HG03457 (cell line): ENCODE results near the gene PTGES2.

Experiments used
- ATAC-seq: cut with Tn5 transposase; IDR thresholded peaks from one replicate; pipeline ENCODE4 v1.9.1; 2021; ENCODE audit warnings: moderate number of reproducible peaks; ENCODE audit not compliant: unreplicated experiment

The PTGES2 gene

DNA sequence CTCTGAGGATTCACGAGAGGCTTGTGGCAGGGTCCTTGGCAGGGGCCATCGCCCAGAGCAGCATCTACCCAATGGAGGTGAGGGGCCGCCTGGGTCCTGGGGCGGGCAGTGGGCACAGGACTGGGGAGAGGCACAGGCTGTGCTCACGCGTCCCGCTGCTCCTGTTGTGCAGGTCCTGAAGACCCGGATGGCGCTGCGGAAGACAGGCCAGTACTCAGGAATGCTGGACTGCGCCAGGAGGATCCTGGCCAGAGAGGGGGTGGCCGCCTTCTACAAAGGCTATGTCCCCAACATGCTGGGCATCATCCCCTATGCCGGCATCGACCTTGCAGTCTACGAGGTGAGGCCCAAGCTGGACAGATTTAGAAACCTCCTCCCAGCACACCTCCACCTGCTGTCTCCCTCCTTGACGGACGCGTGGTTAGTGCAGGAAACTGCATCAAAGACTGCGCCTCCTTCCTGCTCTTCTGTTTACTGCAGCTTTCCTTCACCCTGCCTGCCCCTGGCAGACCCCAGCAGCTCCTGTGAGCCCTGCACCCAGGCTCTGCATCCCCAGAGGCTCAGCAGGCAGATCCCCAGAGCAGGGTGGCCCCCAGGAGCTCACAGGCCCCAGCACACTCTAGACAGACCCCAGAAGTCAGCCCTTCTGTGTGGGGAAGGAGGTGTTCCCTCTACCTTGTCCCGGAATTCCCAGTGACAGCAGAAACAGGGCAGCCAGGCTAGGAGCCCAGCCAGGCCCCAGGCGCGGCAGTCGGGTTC is 21.2 kb downstream of the PTGES2 start:
- ATAC-seq = no peak

DNA sequence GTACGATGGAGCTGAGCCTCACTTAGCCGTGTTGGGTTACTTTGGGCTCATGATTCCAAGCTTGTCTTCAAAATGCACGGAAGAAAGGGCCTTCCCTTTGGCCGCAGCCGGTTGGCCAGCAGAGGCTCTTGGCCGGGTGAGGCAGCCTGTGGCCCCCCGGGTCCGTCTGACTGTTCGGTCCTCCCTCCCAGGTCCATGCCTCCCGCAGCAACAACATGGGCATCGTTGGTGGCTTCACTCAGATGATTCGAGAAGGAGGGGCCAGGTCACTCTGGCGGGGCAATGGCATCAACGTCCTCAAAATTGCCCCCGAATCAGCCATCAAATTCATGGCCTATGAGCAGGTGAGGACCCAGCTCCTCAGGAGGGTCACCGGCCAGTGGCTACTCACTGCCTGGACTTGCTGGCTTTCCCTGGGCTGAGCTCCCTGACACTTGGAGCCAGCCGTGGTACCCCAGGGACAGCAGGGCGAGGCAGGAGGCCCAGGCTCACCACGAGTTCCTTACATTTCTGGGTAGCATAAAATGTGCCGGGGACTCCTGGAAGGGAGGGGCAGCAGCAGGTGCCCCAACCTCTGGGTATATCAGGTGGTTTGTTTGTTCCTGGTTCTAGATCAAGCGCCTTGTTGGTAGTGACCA is 21.9 kb downstream of the PTGES2 start:
- no peak for ATAC-seq

DNA sequence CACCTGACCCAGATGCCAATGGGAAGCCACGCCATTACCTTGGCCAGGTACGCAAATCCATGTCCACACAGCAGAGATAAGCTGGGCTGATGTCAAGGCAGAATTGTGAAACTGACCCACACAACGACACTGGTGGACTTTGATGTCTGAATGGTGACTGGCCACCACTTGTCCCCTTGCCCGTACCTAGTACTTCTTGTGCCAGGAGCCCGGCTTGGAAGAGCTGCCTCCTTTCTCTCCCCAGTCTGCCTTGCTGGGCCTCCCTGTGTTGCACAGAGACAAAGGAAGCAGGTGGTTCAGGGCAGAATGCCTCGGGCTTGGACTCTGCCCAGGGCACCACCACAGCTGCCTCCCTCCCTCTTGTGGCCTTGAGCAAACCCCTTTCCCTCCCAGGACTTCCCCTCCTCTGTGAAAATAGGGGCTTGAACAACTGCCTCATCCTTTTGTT is 23.3 kb downstream of the PTGES2 start:
- no peak for ATAC-seq

DNA sequence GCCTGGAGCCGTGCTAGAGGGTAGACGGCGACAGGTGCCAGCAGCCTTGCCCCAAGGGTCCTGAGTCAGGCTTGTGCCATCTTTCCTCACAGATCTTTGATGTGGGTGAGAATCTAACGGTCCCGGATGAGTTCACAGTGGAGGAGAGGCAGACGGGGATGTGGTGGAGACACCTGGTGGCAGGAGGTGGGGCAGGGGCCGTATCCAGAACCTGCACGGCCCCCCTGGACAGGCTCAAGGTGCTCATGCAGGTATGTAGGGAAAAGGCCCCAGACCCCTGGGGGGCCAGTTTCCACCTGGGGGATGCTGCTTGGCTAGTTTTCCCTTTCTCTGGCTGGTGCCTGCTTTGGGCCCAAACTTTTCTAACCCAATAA is 24.0 kb downstream of the PTGES2 start:
- ATAC-seq = no peak

DNA sequence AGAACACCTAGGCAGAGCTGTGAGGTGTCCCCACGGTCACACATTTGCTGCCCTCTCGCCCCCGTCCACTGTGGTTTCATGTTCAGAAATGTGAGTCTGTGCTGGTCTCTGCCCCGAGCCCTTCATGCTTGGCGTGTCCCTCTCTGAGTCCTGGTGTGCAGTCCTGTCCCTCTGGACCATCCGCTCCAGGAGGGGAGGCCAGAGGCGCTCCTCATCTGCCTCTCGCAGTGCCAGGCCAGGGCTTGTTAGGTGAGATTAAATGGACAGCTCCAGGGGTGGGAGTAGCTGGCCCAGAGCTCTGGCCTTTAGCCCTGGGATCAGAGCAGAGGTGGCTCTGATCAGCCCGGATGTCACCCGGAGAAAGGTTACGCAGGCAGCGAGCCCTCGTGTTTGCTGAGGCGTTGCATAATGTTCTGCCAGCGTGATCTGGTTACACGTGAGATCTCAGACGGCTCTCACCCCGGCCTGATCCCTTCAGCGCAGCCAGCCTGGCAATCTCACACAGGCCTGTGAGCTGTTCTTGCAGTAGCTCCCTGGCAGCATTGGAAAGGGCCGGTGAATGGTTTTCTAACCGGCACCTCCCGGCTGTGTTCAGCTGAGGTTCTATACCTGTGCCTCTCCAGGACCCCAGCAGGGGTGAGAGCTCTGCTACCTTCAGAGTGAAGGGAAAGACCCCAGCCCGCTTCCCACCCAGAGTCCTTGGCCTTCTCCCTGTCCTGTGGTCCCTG is 24.5 kb downstream of the PTGES2 start:
- ATAC-seq = no peak

DNA sequence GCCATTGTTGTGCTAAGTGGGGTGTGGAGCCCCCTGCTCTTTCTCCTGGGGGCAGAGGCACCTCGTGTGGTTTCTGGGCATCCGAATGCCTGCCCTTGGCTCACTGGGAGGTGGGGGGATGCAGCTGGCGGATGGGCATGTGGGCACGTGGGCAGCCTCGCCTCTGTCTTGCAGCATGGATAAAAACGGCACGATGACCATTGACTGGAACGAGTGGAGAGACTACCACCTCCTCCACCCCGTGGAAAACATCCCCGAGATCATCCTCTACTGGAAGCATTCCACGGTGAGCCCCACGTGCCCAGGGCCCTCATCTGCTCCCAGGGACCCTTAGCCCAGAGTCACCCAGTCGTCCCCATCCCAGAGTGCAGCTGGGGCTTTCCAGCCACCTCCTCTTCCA is 25.3 kb downstream of the PTGES2 start:
- no peak for ATAC-seq

DNA sequence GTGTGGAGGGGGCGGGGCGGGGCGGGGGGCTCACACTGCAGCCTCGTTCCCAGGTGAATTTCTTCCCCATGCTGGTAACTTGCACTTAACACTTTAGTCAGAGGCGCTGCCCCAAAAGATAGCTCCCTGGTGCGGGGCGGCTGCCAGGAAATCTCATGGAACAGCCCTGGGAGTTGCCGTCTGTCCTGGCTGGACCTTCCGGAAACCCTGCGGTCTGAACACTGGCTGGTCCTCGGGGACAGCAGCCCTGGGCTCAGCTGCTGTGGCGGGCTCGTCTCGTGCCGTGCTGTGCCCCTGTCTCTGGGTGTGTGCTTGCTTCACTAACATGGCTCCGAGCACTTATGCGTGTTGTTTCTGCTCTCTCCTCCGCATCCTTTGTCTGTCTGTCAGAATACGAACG is 25.8 kb downstream of the PTGES2 start:
- ATAC-seq = no peak

DNA sequence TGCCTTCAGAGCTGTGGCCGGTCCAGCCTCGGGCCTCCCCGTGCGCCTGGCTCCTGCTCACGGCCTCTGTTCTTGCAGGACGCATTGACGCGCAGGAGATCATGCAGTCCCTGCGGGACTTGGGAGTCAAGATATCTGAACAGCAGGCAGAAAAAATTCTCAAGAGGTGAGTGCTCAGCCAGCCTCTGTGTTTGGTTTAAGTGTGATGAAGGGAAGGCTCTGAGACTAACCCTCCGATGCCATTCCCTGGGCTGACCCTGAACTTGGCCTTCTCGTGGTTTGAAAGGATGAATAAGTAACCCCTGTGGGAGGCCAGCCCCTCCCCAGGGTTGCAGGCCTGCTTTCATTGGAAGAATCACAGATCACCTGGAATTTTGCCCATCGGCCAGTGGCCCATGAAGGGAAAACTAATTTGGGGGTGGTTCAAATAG is 26.3 kb downstream of the PTGES2 start:
- no peak for ATAC-seq

DNA sequence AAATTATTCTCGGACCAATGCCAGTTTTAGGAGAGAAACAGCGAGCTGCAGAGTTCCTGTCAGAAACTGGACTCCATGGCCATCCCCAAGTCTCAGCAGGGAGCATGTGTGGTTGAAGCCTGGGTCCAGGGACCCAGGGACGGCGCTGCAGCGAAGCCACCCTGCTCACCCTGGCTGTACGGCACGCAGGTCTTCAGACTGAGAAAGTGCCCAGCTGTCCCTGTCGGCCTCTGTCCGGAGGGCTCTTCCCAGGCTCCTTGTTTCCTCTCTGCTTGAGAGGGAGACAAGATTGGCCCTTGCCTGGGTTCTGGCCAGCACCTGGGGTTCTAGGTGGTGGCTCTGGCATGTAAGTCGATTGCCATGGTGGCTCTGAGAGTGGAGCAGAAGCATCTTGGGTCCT is 26.9 kb downstream of the PTGES2 start:
- ATAC-seq = no peak

DNA sequence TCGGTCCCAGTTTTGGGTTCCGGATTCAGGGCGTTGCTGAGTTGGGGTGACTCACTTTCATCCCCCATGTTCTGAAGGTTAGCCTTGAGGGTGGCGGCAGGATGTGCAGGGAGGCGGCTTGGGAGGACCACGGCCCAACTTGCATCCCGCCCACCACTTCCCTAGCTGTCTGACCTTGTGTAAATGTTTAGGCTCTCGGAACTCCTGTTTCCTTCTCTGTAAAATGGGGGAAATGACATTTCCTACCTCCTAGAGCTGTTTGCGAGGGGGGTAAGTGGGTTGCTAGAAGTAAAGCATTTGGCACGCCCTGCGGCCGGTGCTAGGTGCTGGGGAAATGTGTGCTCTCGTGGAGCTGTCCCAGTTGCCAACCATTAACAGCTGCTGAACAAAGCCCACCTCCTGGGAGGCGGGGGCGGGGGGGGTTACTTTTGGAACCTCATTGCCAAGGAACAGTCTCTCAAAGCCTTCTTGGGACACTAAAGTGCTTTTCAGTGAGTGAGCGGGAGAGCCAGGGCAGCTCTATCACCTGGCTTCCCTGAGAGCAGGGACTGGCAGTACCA is 27.5 kb downstream of the PTGES2 start:
- ATAC-seq = no peak

DNA sequence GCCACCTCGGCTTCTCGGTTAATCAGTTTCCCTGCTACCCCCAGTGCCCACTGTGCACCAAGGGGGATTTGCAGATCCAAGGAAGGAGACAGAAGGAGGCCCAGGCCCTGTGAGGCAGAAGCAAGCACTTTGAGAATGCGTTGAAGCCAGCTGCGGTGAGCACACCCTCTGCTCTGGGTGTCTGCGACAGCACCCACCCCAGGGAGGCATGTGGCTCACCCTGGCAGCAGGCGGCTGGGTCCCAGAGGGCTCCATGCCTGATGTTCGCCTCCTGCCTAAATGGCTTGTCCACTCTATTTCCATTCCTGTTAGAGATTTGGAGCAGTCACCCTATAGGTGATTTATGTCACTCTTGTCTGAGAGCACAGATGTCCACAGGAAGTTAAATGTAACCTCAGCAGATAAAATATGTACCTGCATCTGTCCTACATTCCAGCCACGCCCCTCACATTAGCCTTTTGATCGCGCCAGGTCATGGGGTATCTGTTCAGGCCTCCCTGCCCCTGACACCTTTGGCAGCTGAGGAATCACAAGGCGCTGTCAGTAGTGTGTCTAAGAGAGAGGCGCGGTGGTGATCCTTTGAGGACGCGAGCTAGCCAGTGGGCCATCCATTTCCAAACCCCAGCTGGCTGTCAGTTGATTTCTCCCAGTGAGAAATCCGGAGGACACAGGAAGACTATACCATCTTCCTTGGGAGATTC is 28.1 kb downstream of the PTGES2 start:
- no peak for ATAC-seq

DNA sequence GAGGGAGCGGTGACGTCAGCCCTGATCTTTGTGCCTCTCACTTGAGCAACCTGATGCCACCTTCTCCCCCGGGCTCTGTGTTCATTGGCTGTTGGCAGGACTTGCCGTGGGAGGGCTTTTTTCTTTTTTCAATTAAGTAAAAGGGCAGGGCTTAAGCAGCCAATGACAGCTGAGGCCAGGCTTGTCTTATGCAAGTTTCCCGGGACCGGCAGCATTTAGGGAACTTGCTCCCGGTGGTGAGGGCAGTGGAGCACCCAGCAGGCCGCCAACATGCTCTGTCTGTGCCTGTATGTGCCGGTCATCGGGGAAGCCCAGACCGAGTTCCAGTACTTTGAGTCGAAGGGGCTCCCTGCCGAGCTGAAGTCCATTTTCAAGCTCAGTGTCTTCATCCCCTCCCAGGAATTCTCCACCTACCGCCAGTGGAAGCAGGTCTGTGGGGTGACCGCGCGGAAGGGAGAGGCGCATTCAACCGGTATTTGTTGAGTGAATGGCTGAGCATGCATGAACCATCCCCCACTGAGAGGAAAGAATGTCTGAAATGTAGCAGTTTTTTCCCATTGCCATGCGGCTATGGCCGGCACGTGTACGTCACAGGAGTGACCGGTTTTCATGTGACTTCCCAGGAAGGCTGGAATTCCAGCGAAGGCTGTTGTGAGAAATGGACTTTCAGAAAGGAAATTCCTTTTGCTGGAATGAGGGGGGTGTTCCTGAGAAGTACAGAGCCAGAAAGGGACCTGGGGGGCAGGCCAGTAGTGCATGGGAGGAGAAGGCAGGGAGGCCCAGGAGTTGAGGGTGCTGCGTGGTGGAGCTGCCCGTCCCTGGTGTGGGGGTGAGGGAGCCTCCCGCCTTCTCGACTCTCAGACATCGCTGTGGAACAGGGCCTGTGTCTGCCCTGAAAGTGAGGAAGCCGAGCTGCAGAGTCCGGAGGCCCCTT is 29.0 kb downstream of the PTGES2 start:
- no peak for ATAC-seq

DNA sequence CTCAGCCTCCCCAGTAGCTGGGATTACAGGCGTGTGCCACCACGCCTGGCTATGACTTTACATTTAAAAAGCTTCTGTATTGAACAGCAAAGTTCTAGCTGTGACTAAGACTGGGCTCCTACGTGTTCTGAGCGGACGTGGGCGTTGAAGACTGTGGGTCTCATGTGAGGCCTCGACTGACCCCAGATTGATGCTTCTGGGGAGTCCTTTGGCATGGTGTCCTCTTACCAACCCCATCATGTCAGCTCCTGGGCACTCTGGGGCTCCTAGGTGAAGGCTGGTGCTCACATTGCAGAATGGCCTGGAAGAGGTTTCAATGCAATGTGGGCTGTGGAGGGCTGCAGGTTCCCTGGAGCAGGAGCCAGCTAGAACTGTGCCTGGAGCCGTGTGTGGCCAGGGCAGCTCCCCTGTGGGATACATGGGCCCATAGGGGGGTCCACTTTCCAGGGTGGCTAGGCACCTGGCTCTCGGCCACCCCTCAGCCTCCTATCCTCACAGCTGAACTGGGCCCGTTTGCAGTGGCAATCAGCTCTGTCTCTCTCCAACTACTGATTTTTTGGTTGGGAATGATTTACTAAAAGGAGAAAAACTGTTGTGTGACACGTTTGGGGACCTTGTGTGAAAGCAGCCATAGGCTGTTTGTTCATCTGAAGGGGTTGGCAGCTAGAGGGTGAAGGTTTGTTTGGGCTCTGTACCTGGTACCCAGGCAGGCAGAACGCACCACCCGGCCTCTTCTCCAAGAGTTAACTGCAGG is 29.8 kb downstream of the PTGES2 start:
- no peak for ATAC-seq

DNA sequence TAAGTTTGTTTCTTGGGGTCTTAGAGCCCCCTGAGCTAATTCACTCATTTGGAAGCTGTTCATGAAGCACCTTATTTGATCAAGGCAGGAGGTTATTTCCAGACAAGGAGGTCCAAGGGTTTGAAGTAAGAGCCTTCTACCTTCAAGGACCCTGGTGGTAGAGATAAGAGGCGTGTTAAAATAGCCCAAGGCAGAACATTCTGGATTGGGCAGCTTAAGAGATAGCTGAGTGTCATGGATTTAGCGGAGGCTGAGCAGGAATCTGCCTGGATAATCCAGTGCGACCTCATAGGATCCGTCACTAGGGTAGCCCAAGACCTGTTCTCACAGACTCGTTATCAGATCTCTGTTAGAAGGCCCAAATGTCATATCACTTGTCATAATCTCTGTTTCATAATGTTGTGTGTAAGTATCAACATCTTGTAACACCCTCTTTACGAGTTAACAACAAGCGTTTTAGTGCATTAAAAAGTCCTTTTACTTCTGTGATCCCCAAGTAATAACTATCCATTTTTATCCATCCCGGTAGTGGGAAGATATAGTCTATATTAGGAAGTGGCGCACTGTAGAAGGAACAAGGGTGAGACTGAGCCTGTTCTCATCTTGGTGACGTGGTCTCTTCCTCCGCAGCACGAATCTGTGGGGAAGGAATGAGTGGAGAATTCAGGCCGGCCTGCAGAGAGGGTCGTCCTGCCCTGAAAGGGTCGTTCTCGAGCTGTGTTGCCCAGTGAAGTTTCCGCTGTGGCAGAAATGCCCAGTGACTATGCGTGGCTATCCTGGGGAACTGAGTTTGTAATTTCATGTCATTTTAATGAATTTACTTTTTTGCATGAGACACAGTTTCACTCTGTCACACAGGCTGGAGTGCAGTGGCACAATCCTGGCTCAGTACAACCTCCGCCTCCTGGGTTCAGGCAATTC is 30.7 kb downstream of the PTGES2 start:
- ATAC-seq = no peak

DNA sequence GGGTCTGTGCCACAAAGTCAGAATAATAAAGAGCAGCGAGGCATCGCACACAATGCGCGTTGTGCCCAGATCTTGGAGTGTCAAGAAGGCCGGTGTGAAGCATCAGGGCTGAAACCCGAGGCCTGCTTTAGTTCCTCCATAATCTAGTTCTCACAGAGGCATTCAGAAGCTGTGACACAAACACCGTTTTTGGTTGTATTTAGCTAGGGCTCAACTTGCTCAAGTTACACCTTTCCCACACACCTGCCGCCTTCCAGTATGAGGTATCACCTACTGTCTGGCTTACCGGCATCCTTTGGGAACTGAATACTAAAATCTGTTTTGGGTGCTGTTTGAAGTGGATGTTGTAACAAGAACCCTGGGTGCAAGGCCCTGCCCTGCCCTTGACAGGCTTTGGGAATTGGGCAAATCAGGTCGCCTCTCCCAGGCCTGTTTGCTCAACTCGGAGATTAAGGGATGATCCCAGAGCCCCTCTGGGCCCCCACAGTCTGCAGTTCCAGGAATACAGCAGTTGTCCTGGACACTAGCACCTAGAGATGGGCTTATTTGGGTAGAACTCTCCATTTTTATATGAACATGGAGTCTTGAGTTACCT is 32.5 kb downstream of the PTGES2 start:
- no peak for ATAC-seq

DNA sequence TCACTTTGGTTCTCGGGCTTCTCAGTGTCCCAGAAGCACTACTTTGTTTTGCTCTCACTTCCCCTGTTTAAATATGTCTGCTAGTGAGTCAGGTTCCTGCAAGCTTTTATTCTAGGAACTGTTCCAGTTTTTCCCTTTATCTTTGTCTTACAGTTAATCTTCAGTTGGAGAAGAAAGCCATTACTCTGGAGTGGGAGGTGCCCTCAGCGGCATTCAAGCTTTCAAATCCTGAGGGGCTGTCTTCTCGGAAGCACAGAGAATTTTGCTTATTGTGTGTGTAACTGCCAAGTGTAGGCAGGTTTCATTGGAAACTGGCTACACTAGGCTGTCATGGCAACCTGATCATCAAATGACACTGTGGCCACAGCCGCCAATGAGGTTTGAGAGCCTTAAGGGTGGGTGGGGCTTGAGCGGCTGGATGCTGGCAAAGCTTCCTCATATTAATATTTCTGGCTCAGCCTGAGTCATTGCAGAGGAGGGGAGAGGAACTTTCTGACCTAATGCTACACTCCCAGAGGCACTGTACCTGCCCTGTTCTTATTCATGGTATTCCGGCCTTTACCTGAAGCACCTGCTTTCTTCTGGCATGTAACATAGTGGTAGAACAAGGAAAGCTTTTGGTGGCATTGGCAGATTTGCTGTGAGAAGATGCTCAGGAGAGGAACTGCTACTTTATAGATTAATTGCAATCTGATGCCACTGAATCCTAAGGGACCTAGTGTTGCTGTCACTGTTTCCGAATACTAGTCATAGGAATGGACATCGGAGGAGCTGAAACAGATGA is 33.2 kb downstream of the PTGES2 start:
- ATAC-seq = no peak

DNA sequence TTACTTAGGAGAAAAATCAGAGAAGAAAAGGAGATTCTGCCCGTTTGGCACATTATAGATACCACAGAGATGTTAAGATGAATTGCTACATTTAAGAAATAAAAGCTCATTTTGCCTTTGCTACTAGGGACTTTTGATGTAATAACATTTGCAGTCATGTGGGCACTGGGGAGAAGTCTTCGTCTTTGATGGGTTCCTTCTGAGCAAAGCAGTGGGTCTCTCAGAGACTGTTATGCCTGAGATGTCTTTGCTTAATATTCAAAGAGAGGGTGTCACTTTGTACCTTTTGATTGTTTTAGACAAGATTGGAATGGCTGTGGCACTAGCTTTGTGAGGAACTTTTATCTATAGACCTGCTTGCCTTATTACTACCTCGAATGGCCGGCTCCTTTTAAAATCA is 34.5 kb downstream of the PTGES2 start:
- ATAC-seq = no peak
